Measurements from ENCODE around the gene MAMDC4. TPM values are rescaled to one million over a fixed set of nuclear protein-coding genes. Genes with fewer than 3 reads are reported as not detected.
"Not testable (repeated sequence)": the region's sequence is repeated elsewhere in the genome, so short reads cannot be mapped to it uniquely, and the experiment has no call there.

MAMDC4 gene
- total and polyA plus RNA-seq, 7 donors: 0.71 to 25.3 (median 2.4) TPM

DNA sequence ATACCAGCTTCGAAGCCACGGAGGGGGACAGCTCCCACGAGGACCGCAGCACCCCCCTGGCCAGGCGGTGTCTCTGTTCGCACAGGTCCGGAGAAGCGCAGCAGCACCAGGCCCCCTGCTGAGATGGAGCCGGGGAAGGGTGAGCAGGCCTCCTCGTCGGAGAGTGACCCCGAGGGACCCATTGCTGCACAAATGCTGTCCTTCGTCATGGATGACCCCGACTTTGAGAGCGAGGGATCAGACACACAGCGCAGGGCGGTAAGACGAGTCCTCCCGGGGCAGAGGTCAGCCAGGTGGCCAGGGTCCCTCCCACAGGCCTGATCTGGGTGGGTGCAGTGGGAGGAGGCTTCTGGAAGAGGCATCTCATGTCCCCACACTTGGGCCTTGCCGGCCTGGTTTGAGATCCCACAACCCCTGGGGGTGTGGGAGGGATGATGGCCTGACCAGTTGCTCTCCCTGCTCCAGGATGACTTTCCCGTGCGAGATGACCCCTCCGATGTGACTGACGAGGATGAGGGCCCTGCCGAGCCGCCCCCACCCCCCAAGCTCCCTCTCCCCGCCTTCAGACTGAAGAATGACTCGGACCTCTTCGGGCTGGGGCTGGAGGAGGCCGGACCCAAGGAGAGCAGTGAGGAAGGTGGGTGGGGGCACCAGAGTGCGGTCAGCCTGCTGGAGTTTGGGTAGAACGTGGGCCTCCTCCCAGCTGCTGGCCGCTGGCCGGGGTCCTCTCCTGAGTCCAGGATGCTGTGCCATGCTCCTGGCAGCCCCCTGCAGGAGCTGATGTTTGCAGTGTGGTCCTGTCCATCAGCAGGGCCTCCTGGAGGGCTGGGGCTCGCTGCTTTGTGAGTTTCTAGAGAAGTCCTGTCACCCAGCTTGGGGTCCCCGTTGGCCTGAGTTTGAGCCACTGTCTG lies 12.7 kb upstream of the MAMDC4 start:
- intact Hi-C loops (cut with DNase I): loop anchor here (10.0 kb wide), 1 partner anchor 195 kb away; the partner anchor contains the start of gene FUT7
- WGBS, 2 donors: 81 to 89% methylated on average over 36 of the region's 36 CpGs
- H3K36me3 ChIP-seq: peaks cover 0 to 42% (median 15%) of the 10 kb centered on the region in 4 donors

DNA sequence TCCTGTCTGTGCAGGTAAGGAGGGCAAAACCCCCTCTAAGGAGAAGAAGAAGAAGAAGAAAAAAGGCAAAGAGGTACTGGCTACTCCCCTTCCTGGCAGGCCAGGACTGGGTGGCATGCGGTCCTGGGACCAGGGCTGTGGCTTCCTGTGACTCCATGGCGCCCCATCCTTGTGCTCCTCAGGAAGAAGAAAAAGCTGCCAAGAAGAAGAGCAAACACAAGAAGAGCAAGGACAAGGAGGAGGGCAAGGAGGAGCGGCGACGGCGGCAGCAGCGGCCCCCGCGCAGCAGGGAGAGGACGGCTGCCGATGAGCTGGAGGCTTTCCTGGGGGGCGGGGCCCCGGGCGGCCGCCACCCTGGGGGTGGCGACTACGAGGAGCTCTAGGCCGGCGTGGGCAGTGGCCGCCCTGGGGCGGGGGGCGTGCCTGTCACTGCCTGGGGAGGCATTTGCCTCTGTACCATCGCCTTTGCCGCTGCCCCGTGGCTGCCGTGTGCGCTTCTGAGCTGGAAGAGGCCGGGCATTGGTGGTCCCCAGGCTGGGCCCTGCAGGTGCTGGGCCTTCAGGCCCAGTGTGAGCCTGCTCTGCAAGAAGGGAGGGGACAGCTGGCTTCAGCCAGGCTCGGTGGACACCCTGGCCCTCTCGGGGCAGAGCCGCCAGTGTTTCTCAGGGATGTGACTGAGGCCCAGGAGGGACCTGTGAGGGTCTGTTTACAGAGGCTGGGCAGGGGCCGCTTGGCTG lies 11.8 kb upstream of the MAMDC4 start:
- Histone ChIP-seq H3K4me1 (peaks cover 0 to 44% (median 39%) of the 10 kb centered on the region in 4 donors), H3K36me3 (peaks cover 0 to 42% (median 15%) of the 10 kb centered on the region in 4 donors), H3K4me3 (no peak overlapping the region), H3K9me3 (no peaks in the 10 kb centered on the region), H3K27me3 (peaks cover 10 to 28% (median 20%) of the 10 kb centered on the region in 3 donors), H3K27ac (peak overlapping the region in 1 of 4 donors; percentile 22)
- no peak for TF ChIP-seq POLR2AphosphoS5 (IDR thresholded peaks at IDR 0.05)
- TF ChIP-seq POLR2A (IDR thresholded peaks at IDR 0.05): no peak
- TF ChIP-seq, protein P1, sequence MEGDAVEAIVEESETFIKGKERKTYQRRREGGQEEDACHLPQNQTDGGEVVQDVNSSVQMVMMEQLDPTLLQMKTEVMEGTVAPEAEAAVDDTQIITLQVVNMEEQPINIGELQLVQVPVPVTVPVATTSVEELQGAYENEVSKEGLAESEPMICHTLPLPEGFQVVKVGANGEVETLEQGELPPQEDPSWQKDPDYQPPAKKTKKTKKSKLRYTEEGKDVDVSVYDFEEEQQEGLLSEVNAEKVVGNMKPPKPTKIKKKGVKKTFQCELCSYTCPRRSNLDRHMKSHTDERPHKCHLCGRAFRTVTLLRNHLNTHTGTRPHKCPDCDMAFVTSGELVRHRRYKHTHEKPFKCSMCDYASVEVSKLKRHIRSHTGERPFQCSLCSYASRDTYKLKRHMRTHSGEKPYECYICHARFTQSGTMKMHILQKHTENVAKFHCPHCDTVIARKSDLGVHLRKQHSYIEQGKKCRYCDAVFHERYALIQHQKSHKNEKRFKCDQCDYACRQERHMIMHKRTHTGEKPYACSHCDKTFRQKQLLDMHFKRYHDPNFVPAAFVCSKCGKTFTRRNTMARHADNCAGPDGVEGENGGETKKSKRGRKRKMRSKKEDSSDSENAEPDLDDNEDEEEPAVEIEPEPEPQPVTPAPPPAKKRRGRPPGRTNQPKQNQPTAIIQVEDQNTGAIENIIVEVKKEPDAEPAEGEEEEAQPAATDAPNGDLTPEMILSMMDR (IDR thresholded peaks at IDR 0.05): no peak
- TF ChIP-seq EP300 (IDR thresholded peaks at IDR 0.05): no peak
- DNase-seq: no peak
- intact Hi-C loops (cut with DNase I): loop anchor here (10.0 kb wide), 1 partner anchor 194 kb away; the partner anchor contains the start of gene FUT7
- 23 to 70% methylated on average over 32 of the region's 32 CpGs for whole genome bisulfite sequencing, 2 donors

More for the DNA sequence above, 12.7 kb upstream of the MAMDC4 start:
- no peak overlapping the region for H3K27ac ChIP-seq
- DNase-seq: no peak
- H3K27me3 ChIP-seq: peaks cover 8 to 22% (median 15%) of the 10 kb centered on the region in 3 donors
- no peak overlapping the region for H3K4me3 ChIP-seq
- no peaks in the 10 kb centered on the region for H3K9me3 ChIP-seq
- TF ChIP-seq POLR2AphosphoS5 (IDR thresholded peaks at IDR 0.05) (no peak), EP300 (IDR thresholded peaks at IDR 0.05) (no peak), POLR2A (IDR thresholded peaks at IDR 0.05) (no peak)
- TF ChIP-seq, protein P1 (IDR thresholded peaks at IDR 0.05): no peak
- peaks cover 0 to 39% (median 37%) of the 10 kb centered on the region in 4 donors for H3K4me1 ChIP-seq

DNA sequence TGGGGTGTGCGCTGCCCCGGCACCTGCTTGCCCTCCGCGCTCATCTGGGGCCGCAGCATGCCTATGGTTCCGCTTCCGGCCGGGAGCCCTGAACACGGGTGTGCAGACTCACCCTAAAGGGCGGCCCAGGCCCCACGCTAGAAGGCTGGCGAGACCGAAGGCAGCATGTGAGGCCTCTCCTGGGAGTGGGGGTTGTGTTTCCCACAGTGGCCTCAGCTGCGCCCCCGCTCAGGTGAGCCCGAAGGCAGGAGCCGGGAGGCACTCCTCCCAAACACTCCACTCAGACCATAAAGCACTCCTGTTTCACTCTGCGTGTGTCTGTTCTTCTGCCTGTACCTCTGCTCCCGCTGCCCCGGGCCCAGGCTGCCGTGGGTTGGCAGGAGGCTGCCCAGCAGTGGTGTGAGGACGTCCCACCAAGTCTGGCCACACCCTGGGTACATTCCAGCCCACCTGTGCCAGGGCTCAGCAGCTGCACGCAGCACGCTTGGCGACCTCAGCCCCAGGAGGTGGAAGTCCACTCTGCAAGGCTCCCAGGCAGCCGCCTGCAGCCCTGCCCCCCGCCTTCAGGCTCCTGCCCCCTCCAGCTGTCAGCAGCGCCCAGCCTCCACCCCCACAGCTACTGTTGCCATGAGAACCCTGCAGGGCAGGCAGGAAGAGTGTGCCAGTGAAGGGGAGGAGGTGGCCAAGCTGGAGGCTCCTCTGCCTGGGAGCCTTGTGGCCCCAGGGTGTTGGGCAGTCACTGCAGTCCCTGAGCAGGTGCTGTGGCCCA lies 11.1 kb upstream of the MAMDC4 start:
- WGBS, 2 donors: 16 to 63% methylated on average over 28 of the region's 28 CpGs
- H3K9me3 ChIP-seq: no peaks in the 10 kb centered on the region
- peaks cover 18 to 35% (median 28%) of the 10 kb centered on the region in 3 donors for H3K27me3 ChIP-seq
- H3K36me3 ChIP-seq: peaks cover 0 to 36% (median 15%) of the 10 kb centered on the region in 4 donors
- intact Hi-C loops (cut with DNase I): loop anchor here (10.0 kb wide), 1 partner anchor 194 kb away; the partner anchor contains the start of gene FUT7
- H3K4me1 ChIP-seq: peaks cover 0 to 51% (median 45%) of the 10 kb centered on the region in 4 donors
- DNase-seq: no peak
- no peak overlapping the region for H3K4me3 ChIP-seq
- H3K27ac ChIP-seq: peak overlapping the region in 1 of 4 donors; percentile 22
- TF ChIP-seq, protein P1 (IDR thresholded peaks at IDR 0.05): no peak
- TF ChIP-seq POLR2A (IDR thresholded peaks at IDR 0.05): no peak
- TF ChIP-seq EP300 (IDR thresholded peaks at IDR 0.05): no peak
- no peak for TF ChIP-seq POLR2AphosphoS5 (IDR thresholded peaks at IDR 0.05)

DNA sequence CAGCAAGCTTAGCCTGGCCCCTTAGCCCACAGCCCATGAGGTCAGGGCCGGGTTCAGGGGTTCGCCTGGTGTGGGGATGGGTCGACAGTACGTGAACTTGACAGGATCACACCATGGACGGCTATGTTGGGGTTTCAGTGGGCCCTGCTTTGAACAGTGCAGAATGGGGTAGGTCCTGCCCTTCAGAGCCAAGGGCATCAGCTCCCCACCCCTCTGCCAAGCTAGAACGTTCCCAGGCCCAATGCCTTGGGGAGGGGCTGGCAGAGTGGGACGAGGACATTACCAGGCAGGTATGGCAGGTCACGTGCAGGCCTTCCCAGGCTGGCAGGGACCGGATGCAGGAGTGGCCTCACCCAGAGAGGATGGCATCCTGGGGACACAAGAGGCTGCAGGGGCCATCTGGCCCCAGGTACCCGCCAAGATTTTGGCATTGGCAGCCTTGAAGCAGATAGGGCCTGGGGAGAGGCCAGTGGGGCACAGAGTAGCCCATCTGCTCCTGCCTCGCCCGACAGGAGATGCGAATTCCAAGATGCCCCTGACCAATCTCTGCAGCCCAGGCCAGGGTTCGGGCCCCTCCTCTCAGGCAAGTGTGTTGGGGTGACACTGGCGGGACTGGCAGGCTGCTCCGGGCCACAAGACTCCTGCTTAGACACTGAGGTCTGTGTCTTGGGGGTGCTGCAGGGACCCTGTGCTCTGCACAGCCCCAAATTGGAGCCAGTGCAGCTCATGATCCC lies 10.3 kb upstream of the MAMDC4 start:
- H3K9me3 ChIP-seq, DNase-seq: not testable (repeated sequence)
- H3K4me1 ChIP-seq: peaks cover 0 to 59% (median 51%) of the 10 kb centered on the region in 4 donors
- H3K36me3 ChIP-seq: peaks cover 0 to 29% (median 15%) of the 10 kb centered on the region in 4 donors
- peak overlapping the region in 1 of 4 donors; percentile 43 for H3K27ac ChIP-seq
- intact Hi-C loops (cut with DNase I): loop anchor here (2.0 to 10.0 kb wide), 2 partner anchors 103 to 193 kb away; partner anchors contain the start of genes C8G, FBXW5 and FUT7
- peaks cover 23 to 43% (median 36%) of the 10 kb centered on the region in 3 donors for H3K27me3 ChIP-seq
- WGBS, 2 donors: 8 to 52% methylated on average over 16 of the region's 16 CpGs
- H3K4me3 ChIP-seq: peak overlapping the region in 3 of 4 donors; percentile 35 to 45 (median 42)

Data from sigmoid colon (tissue), 7 donors.